PC-3 (cell line): ENCODE measurements around the gene MRPS25. TPM values are rescaled to one million over a fixed set of nuclear protein-coding genes. Genes with fewer than 3 reads are reported as not detected.
"Not testable (repeated sequence)": the region's sequence is repeated elsewhere in the genome, so short reads cannot be mapped to it uniquely, and the experiment has no call there.

ENCODE experiments used
- ATAC-seq: fragments of 200-7000 bp; cut with Tn5 transposase; 2 replicates; pipeline ENCODE4 v1.9.1; 2020; ENCODE audit warnings: mild to moderate bottlenecking, moderate library complexity
- BruUV-seq: library from RNA; stranded (reverse); fragments of 400-500 nt; replicated peaks from 2 replicates; lab custom pipeline; 2021; lab: Mats Ljungman, UMichigan
- CTCF ChIA-PET: fragments of 300-600 bp; sonication (Branson Sonifier 250); formaldehyde crosslinking; loops from one replicate; lab custom pipeline; 2022; ENCODE audit warnings: antibody characterized with exemption; lab: Charles Lee
- POLR2A ChIA-PET: fragments of 300-600 bp; sonication (Branson Sonifier 250); formaldehyde crosslinking; loops from one replicate; lab custom pipeline; 2022; ENCODE audit warnings: antibody characterized with exemption; ENCODE audit not compliant: unreplicated experiment; lab: Charles Lee
- DNase-seq: peaks from one replicate; pipeline ENCODE4 v3.0.0-alpha.2; 2015
- H2AFZ ChIP-seq: fragments of 300-600 bp; sonication (generic); 2 replicates; pipeline ENCODE4 v1.6.0; 2016; ENCODE audit warnings: antibody characterized with exemption, low read length
- H3F3A ChIP-seq: fragments of 300-600 bp; sonication (generic); one replicate; pipeline ENCODE4 v1.6.0; 2017; ENCODE audit warnings: antibody characterized with exemption, low read length, control low read depth, mild to moderate bottlenecking; ENCODE audit not compliant: unreplicated experiment
- H3K27ac ChIP-seq: fragments of 300-600 bp; sonication (generic); 2 replicates; pipeline ENCODE4 v1.5.1; 2016; ENCODE audit warnings: mild to moderate bottlenecking, low read length
- H3K27me3 ChIP-seq: fragments of 300-600 bp; sonication (generic); 2 replicates; pipeline ENCODE4 v1.6.1; 2016; ENCODE audit warnings: low read length, mixed read lengths
- H3K36me3 ChIP-seq: fragments of 300-600 bp; sonication (generic); 2 replicates; pipeline ENCODE4 v1.6.1; 2016; ENCODE audit warnings: low read depth, mixed run types, low read length, mixed read lengths
- H3K4me1 ChIP-seq: fragments of 300-600 bp; sonication (generic); 2 replicates; pipeline ENCODE4 v1.5.1; 2016; ENCODE audit warnings: low read length; ENCODE audit not compliant: insufficient read depth
- H3K4me2 ChIP-seq: fragments of 300-600 bp; sonication (generic); 2 replicates; pipeline ENCODE4 v1.6.0; 2016; ENCODE audit warnings: low read length
- H3K4me3 ChIP-seq: fragments of 300-600 bp; sonication (generic); 2 replicates; pipeline ENCODE4 v1.5.1; 2016; ENCODE audit warnings: mild to moderate bottlenecking, low read length, mixed read lengths
- H3K79me2 ChIP-seq: fragments of 300-600 bp; sonication (generic); 2 replicates; pipeline ENCODE4 v1.6.1; 2017; ENCODE audit warnings: low read length, mixed read lengths
- H3K9ac ChIP-seq: fragments of 300-600 bp; sonication (generic); 2 replicates; pipeline ENCODE4 v1.6.0; 2016; ENCODE audit warnings: mild to moderate bottlenecking, low read length
- H3K9me2 ChIP-seq: fragments of 300-600 bp; sonication (generic); replicated peaks from 2 replicates; pipeline ENCODE4 v1.6.1; 2016; ENCODE audit warnings: mixed run types, low read length, mixed read lengths
- H3K9me3 ChIP-seq: fragments of 300-600 bp; sonication (generic); 2 replicates; pipeline ENCODE4 v1.6.1; 2016; ENCODE audit warnings: low read length, mixed read lengths
- H4K20me1 ChIP-seq: fragments of 300-600 bp; sonication (generic); 2 replicates; pipeline ENCODE4 v1.6.1; 2016; ENCODE audit warnings: low read length, mixed read lengths
- CTCF ChIP-seq: fragments of 300-600 bp; sonication (generic); conservative IDR thresholded peaks from 2 replicates; pipeline ENCODE4 v1.5.1; 2017; ENCODE audit warnings: antibody characterized with exemption, low read depth, mild to moderate bottlenecking, low read length
- EZH2 ChIP-seq: fragments of 300-600 bp; sonication (generic); IDR thresholded peaks from one replicate; pipeline ENCODE4 v1.6.1; 2017; ENCODE audit warnings: antibody characterized with exemption, mild to moderate bottlenecking, low read length; ENCODE audit not compliant: unreplicated experiment
- EZH2phosphoT487 ChIP-seq: fragments of 300-600 bp; sonication (generic); IDR thresholded peaks from 2 replicates; pipeline ENCODE4 v1.6.1; 2018; ENCODE audit warnings: mild to moderate bottlenecking, antibody characterized with exemption, low read length, borderline replicate concordance
- intact Hi-C: fragments of 100-400 bp; cut with micrococcal nuclease; formaldehyde crosslinking; loops from 2 replicates; pipeline ENCODE4 v1.9.0; 2023
- total RNA-seq: library from RNA; depleted of rRNA; stranded (reverse); fragments of >200 nt; gene quantifications from 2 replicates; pipeline ENCODE4 v1.2.3, GENCODE V29; 2014

The MRPS25 gene
- total RNA-seq, 1 experiment from 2014 or later = 42.9 TPM

- no peak for ATAC-seq
- intact Hi-C loops = no loop called here
- Histone ChIP-seq H3K27me3 (no peaks in the 10 kb centered on the region), H2AFZ (no peak overlapping the region), H3K27ac (no peak overlapping the region), H3K9me2 (no peaks in the 10 kb centered on the region), H3K4me3 (no peak overlapping the region), H3F3A (no peaks in the 10 kb centered on the region), H3K4me2 (no peak overlapping the region), H3K36me3 (peaks cover 18% of the 10 kb centered on the region), H4K20me1 (no peaks in the 10 kb centered on the region), H3K79me2 (no peaks in the 10 kb centered on the region), H3K4me1 (no peaks in the 10 kb centered on the region), H3K9ac (no peak overlapping the region), H3K9me3 (no peaks in the 10 kb centered on the region)
- CTCF ChIA-PET = no interaction called here
- POLR2A ChIA-PET = no interaction called here
- no TSS peak for BruUV-seq
- no peak for DNase-seq
- no peak for TF ChIP-seq EZH2phosphoT487
- TF ChIP-seq CTCF = no peak
- TF ChIP-seq EZH2 = no peak
Observed at GRCh38 chr3:15010664-15011063, 54.5 kb downstream of the MRPS25 start.

- H3K4me1 ChIP-seq = no peaks in the 10 kb centered on the region
- H3K4me2 ChIP-seq = no peak overlapping the region
- H3K9ac ChIP-seq = no peak overlapping the region
- intact Hi-C loops = no loop called here
- H3F3A ChIP-seq = no peaks in the 10 kb centered on the region
- TF ChIP-seq EZH2 = no peak
- no peak for TF ChIP-seq EZH2phosphoT487
- TF ChIP-seq CTCF = no peak
- no peaks in the 10 kb centered on the region for H3K9me3 ChIP-seq
- ATAC-seq (no peak), DNase-seq (no peak)
- POLR2A ChIA-PET = no interaction called here
- no peaks in the 10 kb centered on the region for H3K79me2 ChIP-seq
- no peaks in the 10 kb centered on the region for H3K9me2 ChIP-seq
- no peaks in the 10 kb centered on the region for H4K20me1 ChIP-seq
- no peak overlapping the region for H2AFZ ChIP-seq
- CTCF ChIA-PET = no interaction called here
- BruUV-seq = no TSS peak
- H3K27me3 ChIP-seq = no peaks in the 10 kb centered on the region
- H3K27ac ChIP-seq = no peak overlapping the region
- no peak overlapping the region for H3K4me3 ChIP-seq
- peaks cover 13% of the 10 kb centered on the region for H3K36me3 ChIP-seq
Observed at GRCh38 chr3:15009167-15009566, 55.9 kb downstream of the MRPS25 start.

GRCh38 chr3:15007681-15008141 lies 57.4 kb downstream of the MRPS25 start:
- POLR2A ChIA-PET = no interaction called here
- no peak overlapping the region for H3K27ac ChIP-seq
- intact Hi-C loops = no loop called here

GRCh38 chr3:14999182-14999581 lies 65.9 kb downstream of the MRPS25 start:
- POLR2A ChIA-PET, BruUV-seq, ATAC-seq, H3K27ac ChIP-seq, H3K4me3 ChIP-seq, CTCF ChIA-PET, H3K9me2 ChIP-seq, H3K9ac ChIP-seq, DNase-seq, H4K20me1 ChIP-seq, H3F3A ChIP-seq, H3K27me3 ChIP-seq, H3K36me3 ChIP-seq, H3K4me1 ChIP-seq, H2AFZ ChIP-seq, H3K9me3 ChIP-seq, H3K4me2 ChIP-seq: not testable (repeated sequence)
- intact Hi-C loops = loop anchor here (2.0 kb wide), 1 partner anchor 52 kb away; the partner anchor contains the start of gene NR2C2
- H3K79me2 ChIP-seq = peaks cover 22% of the 10 kb centered on the region

More at GRCh38 chr3:15007681-15008141, 57.4 kb downstream of the MRPS25 start:
- DNase-seq (peak; percentile 16), ATAC-seq (peak; percentile 70)
- no peaks in the 10 kb centered on the region for H3F3A ChIP-seq
- H2AFZ ChIP-seq = no peak overlapping the region
- no TSS peak for BruUV-seq
- no peaks in the 10 kb centered on the region for H3K79me2 ChIP-seq
- no peak overlapping the region for H3K9ac ChIP-seq
- no peaks in the 10 kb centered on the region for H3K9me2 ChIP-seq
- H3K36me3 ChIP-seq = peaks cover 8% of the 10 kb centered on the region
- TF ChIP-seq EZH2phosphoT487 = no peak
- TF ChIP-seq EZH2 = no peak
- no peak for TF ChIP-seq CTCF
- no peaks in the 10 kb centered on the region for H3K4me1 ChIP-seq
- no peaks in the 10 kb centered on the region for H3K9me3 ChIP-seq
- H3K4me3 ChIP-seq = no peak overlapping the region
- H4K20me1 ChIP-seq = no peaks in the 10 kb centered on the region
- no peaks in the 10 kb centered on the region for H3K27me3 ChIP-seq
- CTCF ChIA-PET = no interaction called here
- H3K4me2 ChIP-seq = no peak overlapping the region
